Panc1 (cell line): Measurements from ENCODE around the gene CAPNS1. TPM values are rescaled to one million over a fixed set of nuclear protein-coding genes. Genes with fewer than 3 reads are reported as not detected.

Source experiments
- ATAC-seq: fragments of 200-7000 bp; cut with Tn5 transposase; 2 replicates; pipeline ENCODE4 v1.9.1; 2020; ENCODE audit warnings: mild to moderate bottlenecking, moderate library complexity
- BruUV-seq: library from RNA; stranded (reverse); fragments of 400-500 nt; replicated peaks from 2 replicates; lab custom pipeline; 2021; lab: Mats Ljungman, UMichigan
- CTCF ChIA-PET: fragments of 300-600 bp; sonication (Branson Sonifier 250); formaldehyde crosslinking; loops from one replicate; lab custom pipeline; 2022; ENCODE audit warnings: antibody characterized with exemption; lab: Charles Lee
- POLR2A ChIA-PET: fragments of 300-600 bp; sonication (Branson Sonifier 250); formaldehyde crosslinking; loops from one replicate; lab custom pipeline; 2022; ENCODE audit warnings: antibody characterized with exemption; lab: Charles Lee
- DNase-seq: peaks from one replicate; pipeline ENCODE4 v3.0.0-alpha.2; 2010; ENCODE audit warnings: low read depth, low spot score
- H3K27ac ChIP-seq: 2 replicates; pipeline ENCODE4 v1.5.1; 2011; ENCODE audit warnings: mild to moderate bottlenecking, low read length, inconsistent platforms
- H3K27me3 ChIP-seq: fragments of 200-500 bp; sonication (Bioruptor generic); 2 replicates; pipeline ENCODE4 v1.6.0; 2014; ENCODE audit warnings: low read length, inconsistent platforms; ENCODE audit not compliant: control insufficient read depth, insufficient read depth
- H3K36me3 ChIP-seq: fragments of 200-500 bp; sonication (Bioruptor generic); 2 replicates; pipeline ENCODE4 v1.5.1; 2014; ENCODE audit warnings: inconsistent platforms, mild to moderate bottlenecking, low read length, moderate library complexity; ENCODE audit not compliant: control insufficient read depth, insufficient read depth
- H3K4me1 ChIP-seq: 2 replicates; pipeline ENCODE4 v1.5.1; 2011; ENCODE audit warnings: inconsistent platforms, mild to moderate bottlenecking, low read length, moderate library complexity; ENCODE audit not compliant: control insufficient read depth, insufficient read depth
- H3K4me3 ChIP-seq, 2 experiments: 2 replicates each; pipeline ENCODE4 v1.5.1; 2011 to 2012; ENCODE audit warnings: low read depth in 2 of 2, low read length in 2 of 2, mild to moderate bottlenecking in 2 of 2, inconsistent platforms in 1 of 2, moderate library complexity in 1 of 2
- H3K9me3 ChIP-seq: fragments of 200-500 bp; sonication (Bioruptor generic); 2 replicates; pipeline ENCODE4 v1.5.1; 2014; ENCODE audit warnings: low read depth, mild to moderate bottlenecking, inconsistent platforms, low read length, moderate library complexity; ENCODE audit not compliant: control insufficient read depth, insufficient read depth
- CTCF ChIP-seq: fragments of 450-650 bp; IDR thresholded peaks from 2 replicates; pipeline ENCODE4 v1.5.1; 2017; ENCODE audit warnings: mild to moderate bottlenecking
- POLR2AphosphoS5 ChIP-seq: IDR thresholded peaks from 2 replicates; pipeline ENCODE4 v1.6.1; 2012; ENCODE audit warnings: mild to moderate bottlenecking, low read depth, low read length, moderate library complexity
- REST ChIP-seq, 2 experiments: IDR thresholded peaks; 2 replicates each; pipeline ENCODE4 v1.6.1; 2011 to 2012; ENCODE audit warnings: low read depth in 2 of 2, control low read depth in 1 of 2, low read length in 1 of 2, mild to moderate bottlenecking in 1 of 2, moderate library complexity in 1 of 2; ENCODE audit not compliant: insufficient read depth in 1 of 2
- SIN3A ChIP-seq: IDR thresholded peaks from 2 replicates; pipeline ENCODE4 v1.6.1; 2012; ENCODE audit warnings: low read depth, mild to moderate bottlenecking, low read length, moderate library complexity, borderline replicate concordance; ENCODE audit not compliant: insufficient read depth
- TCF7L2 ChIP-seq: IDR thresholded peaks from 2 replicates; pipeline ENCODE4 v1.6.1; 2011; ENCODE audit warnings: mild to moderate bottlenecking, low read depth, low read length, inconsistent platforms
- in situ Hi-C: cut with HindIII; loops from 2 replicates; pipeline ENCODE4 v1.10.0; 2016; ENCODE audit warnings: low sequenced_read_pairs, low pct_unique_long_range_greater_than_20kb
- intact Hi-C: fragments of 100-400 bp; cut with micrococcal nuclease; formaldehyde crosslinking; loops from one replicate; pipeline ENCODE4 v1.10.0; 2022; ENCODE audit not compliant: unreplicated experiment
- total RNA-seq: library from RNA; stranded (reverse); gene quantifications from one replicate; pipeline ENCODE4 v1.2.1, GENCODE V29; 2021; ENCODE audit not compliant: unreplicated experiment

The CAPNS1 gene
- total RNA-seq, 1 experiment from 2014 or later, result 1,158 TPM

GRCh38 chr19:36149673-36150406 lies 10.0 kb downstream of the CAPNS1 start:
- Histone ChIP-seq H3K4me1 (no peaks in the 10 kb centered on the region), H3K27ac (no peak overlapping the region), H3K27me3 (no peaks in the 10 kb centered on the region), H3K9me3 (no peaks in the 10 kb centered on the region), H3K4me3 (no peak overlapping the region), H3K36me3 (peaks cover 8% of the 10 kb centered on the region; the same call in 1 of the 2 replicates)
- TF ChIP-seq SIN3A, result no peak
- TF ChIP-seq REST (IDR thresholded peaks at IDR 0.05; ENCODE audit: insufficient read depth in 1 of 2, low read depth in 2 of 2, low read length in 1 of 2), result no peak
- TF ChIP-seq CTCF, result no peak
- TF ChIP-seq POLR2AphosphoS5, result no peak
- TF ChIP-seq TCF7L2, result no peak
- BruUV-seq, result TSS peak; percentile 70
- intact Hi-C loops (no loop called here), in situ Hi-C loops (no loop called here)
- CTCF ChIA-PET, result no interaction called here
- POLR2A ChIA-PET, result no interaction called here
- no peak for ATAC-seq
- no peak for DNase-seq

GRCh38 chr19:36150586-36150985 lies 10.7 kb downstream of the CAPNS1 start:
- no peaks in the 10 kb centered on the region for H3K4me1 ChIP-seq
- BruUV-seq, result no TSS peak
- in situ Hi-C loops (no loop called here), intact Hi-C loops (no loop called here)
- ChIA-PET CTCF (no interaction called here), POLR2A (no interaction called here)
- H3K27me3 ChIP-seq, result no peaks in the 10 kb centered on the region
- TF ChIP-seq POLR2AphosphoS5, result no peak; the same call in 1 of the 2 replicates
- no peak for TF ChIP-seq REST (IDR thresholded peaks at IDR 0.05; ENCODE audit: insufficient read depth in 1 of 2, low read depth in 2 of 2, low read length in 1 of 2)
- peaks cover 6% of the 10 kb centered on the region; the same call in 1 of the 2 replicates for H3K36me3 ChIP-seq
- no peak overlapping the region for H3K27ac ChIP-seq
- H3K4me3 ChIP-seq, result no peak overlapping the region
- no peak for ATAC-seq
- H3K9me3 ChIP-seq, result no peaks in the 10 kb centered on the region
- no peak for DNase-seq
